B cell (primary cell): ENCODE data around the gene ISCU. TPM values are rescaled to one million over a fixed set of nuclear protein-coding genes. Genes with fewer than 3 reads are reported as not detected.

Source experiments
- ATAC-seq: fragments of 200-7000 bp; cut with Tn5 transposase; one replicate; pipeline ENCODE4 v1.10.0; 2021; ENCODE audit warnings: low read depth, mild to moderate bottlenecking, moderate number of reproducible peaks, moderate library complexity
- CTCF ChIA-PET: fragments of 350-600 bp; sonication (Branson Sonifier 250); formaldehyde crosslinking; loops from one replicate; lab custom pipeline; 2021; ENCODE audit warnings: antibody characterized with exemption, inconsistent platforms; lab: Charles Lee
- POLR2A ChIA-PET: fragments of 350-600 bp; sonication (Branson Sonifier 250); formaldehyde crosslinking; loops from one replicate; lab custom pipeline; 2021; ENCODE audit warnings: antibody characterized with exemption; lab: Charles Lee
- DNase-seq: peaks from one replicate; pipeline ENCODE4 v3.0.0; 2013
- H2AFZ ChIP-seq: 2 replicates; pipeline ENCODE4 v1.6.1; 2012; ENCODE audit warnings: mild to moderate bottlenecking, low read depth, low read length; ENCODE audit not compliant: insufficient read depth, poor library complexity, severe bottlenecking
- H3K27ac ChIP-seq, 2 donors: 1 replicate in 1 of 2; 2 replicates in 1 of 2; pipeline ENCODE4 v1.5.1; 2012 to 2013; ENCODE audit warnings: low read length in 2 of 2, mild to moderate bottlenecking in 2 of 2, moderate library complexity in 1 of 2
- H3K27me3 ChIP-seq, 4 experiments: fragments of 200-600 bp in 1 of 4; sonication (generic) in 1 of 4; replicated peaks in 1 of 4; 1 replicate in 2 of 4; 2 replicates in 2 of 4; pipeline versions ENCODE4 v1.6.1 to v1.7.0; 2013 to 2016; ENCODE audit warnings: low read length in 3 of 4, mild to moderate bottlenecking in 2 of 4, mixed read lengths in 1 of 4, moderate library complexity in 1 of 4; ENCODE audit not compliant: insufficient read depth in 4 of 4, control insufficient read depth in 3 of 4; ENCODE audit errors: control extremely low read depth in 1 of 4
- H3K36me3 ChIP-seq, 2 experiments: replicated peaks in 1 of 2; 1 replicate in 1 of 2; 2 replicates in 1 of 2; pipeline versions ENCODE4 v1.6.1 to v1.7.1; 2013; ENCODE audit warnings: low read length in 1 of 2; ENCODE audit not compliant: insufficient read depth in 2 of 2, control insufficient read depth in 1 of 2; ENCODE audit errors: control extremely low read depth in 1 of 2, extremely low read depth in 1 of 2
- H3K4me1 ChIP-seq, 2 donors: fragments of 200-600 bp in 1 of 2; sonication (generic) in 1 of 2; 1 replicate in 1 of 2; 2 replicates in 1 of 2; pipeline versions ENCODE4 v1.5.1 to v1.6.1; 2013 to 2017; ENCODE audit warnings: low read length in 2 of 2; ENCODE audit not compliant: control insufficient read depth in 2 of 2, insufficient read depth in 2 of 2
- H3K4me2 ChIP-seq: replicated peaks from 2 replicates; pipeline ENCODE3; 2012; ENCODE audit warnings: mild to moderate bottlenecking, low read depth, low read length; ENCODE audit not compliant: poor library complexity, severe bottlenecking
- H3K4me3 ChIP-seq, 5 experiments: fragments of 200-600 bp in 1 of 5; sonication (generic) in 1 of 5; 1 replicate in 3 of 5; 2 replicates in 2 of 5; pipeline versions ENCODE4 v1.5.1 to v1.7.0; 2011 to 2016; ENCODE audit warnings: low read length in 4 of 5, mild to moderate bottlenecking in 4 of 5, low read depth in 2 of 5, control low read depth in 1 of 5, moderate library complexity in 1 of 5; ENCODE audit not compliant: insufficient read depth in 1 of 5; ENCODE audit errors: control extremely low read depth in 1 of 5, extremely low read depth in 1 of 5
- H3K79me2 ChIP-seq: fragments of 200-600 bp; sonication (generic); one replicate; pipeline ENCODE4 v1.6.0; 2016; ENCODE audit warnings: low read length; ENCODE audit not compliant: control insufficient read depth, insufficient read depth
- H3K9ac ChIP-seq: fragments of 200-600 bp; sonication (generic); 2 replicates; pipeline ENCODE4 v1.6.1; 2017; ENCODE audit warnings: mild to moderate bottlenecking, low read length, moderate library complexity
- H3K9me3 ChIP-seq, 3 donors: one replicate each; pipeline versions ENCODE4 v1.6.1 to v1.7.1; 2013; ENCODE audit warnings: low read length in 2 of 3; ENCODE audit not compliant: control insufficient read depth in 2 of 3, insufficient read depth in 1 of 3; ENCODE audit errors: control extremely low read depth in 1 of 3
- H4K20me1 ChIP-seq: 2 replicates; pipeline ENCODE4 v1.6.0; 2012; ENCODE audit warnings: mild to moderate bottlenecking, low read length; ENCODE audit not compliant: insufficient read depth, control insufficient read depth, poor library complexity, severe bottlenecking
- H3K27ac Mint-ChIP-seq: one replicate; pipeline ENCODE4 v1.8.0; 2021; ENCODE audit warnings: mixed read lengths
- H3K27me3 Mint-ChIP-seq: one replicate; pipeline ENCODE4 v1.8.0; 2021; ENCODE audit warnings: mixed read lengths
- H3K4me1 Mint-ChIP-seq: one replicate; pipeline ENCODE4 v1.8.0; 2021; ENCODE audit warnings: mixed read lengths
- H3K4me3 Mint-ChIP-seq: one replicate; pipeline ENCODE4 v1.8.0; 2021; ENCODE audit warnings: mixed read lengths
- H3K9me3 Mint-ChIP-seq: one replicate; pipeline ENCODE4 v1.8.0; 2022; ENCODE audit warnings: mixed read lengths; ENCODE audit not compliant: insufficient read depth
- CTCF ChIP-seq: fragments of 200-600 bp; IDR thresholded peaks from one replicate; pipeline ENCODE4 v1.8.0; 2022; ENCODE audit warnings: antibody characterized with exemption, mild to moderate bottlenecking
- EZH2 ChIP-seq: IDR thresholded peaks from 2 replicates; pipeline ENCODE4 v1.6.1; 2012; ENCODE audit warnings: borderline replicate concordance, low read depth, mild to moderate bottlenecking, moderate library complexity, low read length; ENCODE audit not compliant: insufficient read depth, poor library complexity, severe bottlenecking
- WGBS: methylation state at CpG from one replicate; pipeline ENCODE4 v1.1.5; 2013; ENCODE audit warnings: missing lambda C conversion rate; ENCODE audit not compliant: insufficient coverage; 5-methylcytosine and 5-hydroxymethylcytosine counted together
- intact Hi-C: fragments of 100-400 bp; cut with micrococcal nuclease; formaldehyde crosslinking; loops from one replicate; pipeline ENCODE4 v1.10.0; 2022
- polyA plus RNA-seq: library from polyadenylated mRNA; depleted of rRNA; stranded (reverse); fragments of >200 nt; gene quantifications from 2 replicates; pipeline ENCODE4 v1.2.3, GENCODE V29; 2012
- total RNA-seq, 2 donors: library from RNA; stranded (reverse); fragments of 120-200 nt in 1 of 2; gene quantifications; 1 replicate in 1 of 2; 2 replicates in 1 of 2; pipeline versions ENCODE4 v1.2.3 to v1.2.4, GENCODE V29; 2013 to 2022

ISCU gene
- total and polyA plus RNA-seq, 2 donors (not counting 1 experiment from before 2014, with no cell fraction given): 173 to 209 TPM

- H3K4me1 ChIP-seq: peaks cover 0 to 4% of the 10 kb centered on the region in 2 donors
- TF ChIP-seq EZH2 (no peak), CTCF (no peak)
- H2AFZ ChIP-seq: no peak overlapping the region
- no peak overlapping the region for H3K4me3 Mint-ChIP-seq
- no peaks in the 10 kb centered on the region for H3K36me3 ChIP-seq
- no peaks in the 10 kb centered on the region for H3K79me2 ChIP-seq
- CTCF ChIA-PET: interaction anchor here (1.0 to 2.7 kb wide), 2 partner anchors 12 to 25 kb away, joined by 3 to 13 read pairs; no protein-coding TSS in a partner anchor
- POLR2A ChIA-PET: no interaction called here
- no peak overlapping the region for H3K27ac ChIP-seq
- H3K27ac Mint-ChIP-seq: no peak overlapping the region
- peaks cover 5% of the 10 kb centered on the region for H3K27me3 Mint-ChIP-seq
- no peak overlapping the region for H3K9ac ChIP-seq
- H3K9me3 Mint-ChIP-seq: no peaks in the 10 kb centered on the region
- ATAC-seq: no peak
- H4K20me1 ChIP-seq: no peaks in the 10 kb centered on the region
- no peak overlapping the region for H3K4me2 ChIP-seq
- DNase-seq: no peak
- no CpG with 5 or more reads among the region's 3 CpGs for WGBS
- peaks cover 0 to 4% (median 0%) of the 10 kb centered on the region in 3 donors for H3K9me3 ChIP-seq
- peaks cover 0 to 12% (median 2%) of the 10 kb centered on the region in 4 experiments for H3K27me3 ChIP-seq
- no peak overlapping the region for H3K4me3 ChIP-seq
- intact Hi-C loops: no loop called here
- H3K4me1 Mint-ChIP-seq: no peaks in the 10 kb centered on the region
Measured at GRCh38 chr12:108605000-108605689, 42.7 kb downstream of the ISCU start.

GRCh38 chr12:108605690-108606406 is 43.5 kb downstream of the ISCU start:
- H3K27ac Mint-ChIP-seq: peak overlapping the region; percentile 32
- no peaks in the 10 kb centered on the region for H3K9me3 Mint-ChIP-seq
- H2AFZ ChIP-seq: no peak overlapping the region
- ATAC-seq (no peak), DNase-seq (no peak)
- no peak overlapping the region for H3K27ac ChIP-seq
- H4K20me1 ChIP-seq: no peaks in the 10 kb centered on the region
- H3K4me3 Mint-ChIP-seq: no peak overlapping the region
- no peak overlapping the region for H3K4me2 ChIP-seq
- H3K9ac ChIP-seq: no peak overlapping the region
- H3K27me3 Mint-ChIP-seq: peaks cover 7% of the 10 kb centered on the region
- H3K27me3 ChIP-seq: peaks cover 0 to 12% (median 2%) of the 10 kb centered on the region in 4 experiments
- no peak overlapping the region for H3K4me3 ChIP-seq
- H3K4me1 Mint-ChIP-seq: no peaks in the 10 kb centered on the region
- TF ChIP-seq CTCF: no peak
- no peak for TF ChIP-seq EZH2
- ChIA-PET CTCF (no interaction called here), POLR2A (interaction anchor here (0.9 kb wide), 1 partner anchor 27 kb away, joined by 7 read pairs; no protein-coding TSS in a partner anchor)
- 82% methylated on average over 4 of the region's 4 CpGs for WGBS
- H3K36me3 ChIP-seq: no peaks in the 10 kb centered on the region
- H3K4me1 ChIP-seq: peaks cover 0 to 4% of the 10 kb centered on the region in 2 donors
- no peaks in the 10 kb centered on the region for H3K79me2 ChIP-seq
- intact Hi-C loops: no loop called here
- peaks cover 0 to 4% (median 0%) of the 10 kb centered on the region in 3 donors for H3K9me3 ChIP-seq
